ENCODE data around the gene RPRD1A.

- no peak for TF ChIP-seq POLR2AphosphoS5 (IDR thresholded peaks at IDR 0.05; ENCODE audit: low read depth, low read length)
- no peak for TF ChIP-seq TAF1 (IDR thresholded peaks at IDR 0.05; ENCODE audit: borderline replicate concordance, insufficient read depth, low read length)
- no peak for TF ChIP-seq SIN3A (IDR thresholded peaks at IDR 0.05; ENCODE audit: borderline replicate concordance, insufficient read depth, low read length)
- no peak for TF ChIP-seq REST (IDR thresholded peaks at IDR 0.05; ENCODE audit: insufficient read depth in 1 of 2, low read depth in 2 of 2, low read length in 2 of 2)
- no peak for TF ChIP-seq FOXP2 (optimal IDR thresholded peaks at IDR 0.05; ENCODE audit: borderline replicate concordance, extremely low read depth, extremely low read length, insufficient read depth)
Observed at GRCh38 chr18:36009214-36009613, 58.1 kb downstream of the RPRD1A start.
